GM12892 (cell line): ENCODE results near the gene IL18R1.

Experiments
- DNase-seq: peaks from one replicate; pipeline ENCODE4 v3.0.0; 2011; ENCODE audit not compliant: insufficient read length
- FAIRE-seq: peaks from 2 replicates; lab custom pipeline; 2011; peaks lifted over from hg19 to GRCh38; lab: Jason Lieb, UNC
- POLR2A ChIP-seq: IDR thresholded peaks from 2 replicates; pipeline ENCODE4 v1.6.1; 2011; ENCODE audit warnings: low read depth, low read length, control low read depth
- POLR2AphosphoS5 ChIP-seq: IDR thresholded peaks from 2 replicates; pipeline ENCODE4 v1.6.1; 2011; ENCODE audit warnings: low read depth, low read length, control low read depth
- TAF1 ChIP-seq: IDR thresholded peaks from 2 replicates; pipeline ENCODE4 v1.6.1; 2011; ENCODE audit warnings: low read depth, mild to moderate bottlenecking, control low read depth, low read length, borderline replicate concordance

The IL18R1 gene

GRCh38 chr2:102369866-102370265 lies 14.3 kb downstream of the IL18R1 start:
- no peak for DNase-seq
- no peak for FAIRE-seq
- no peak for TF ChIP-seq TAF1

- FAIRE-seq (no peak), DNase-seq (no peak)
- TF ChIP-seq POLR2AphosphoS5 = no peak
- 0 out of 2 replicates have a peak, but pooled peaks have one; percentile 25 for TF ChIP-seq POLR2A
These were observed 20.5 kb downstream of the IL18R1 start for GRCh38 chr2:102376052-102376591.

DNA sequence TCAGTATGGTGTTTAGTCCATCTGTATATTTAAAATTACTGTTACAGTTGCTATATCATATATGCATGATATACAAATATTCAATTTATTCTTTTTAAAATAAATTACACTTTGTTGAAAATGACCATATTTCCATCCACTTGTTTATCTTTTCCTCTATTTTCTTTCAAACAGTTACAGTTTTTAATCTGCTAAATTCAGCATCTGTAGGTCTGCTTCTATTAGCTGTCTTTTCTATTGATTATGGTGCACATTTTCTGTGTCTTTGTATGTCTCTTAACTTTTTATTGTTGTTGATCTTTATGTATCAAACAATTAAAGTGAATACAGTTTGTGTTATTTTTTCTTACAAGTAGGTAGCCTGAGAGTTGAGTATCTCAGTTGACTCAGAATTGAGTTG lies 28.1 kb downstream of the IL18R1 start:
- FAIRE-seq = no peak
- DNase-seq = no peak
- TF ChIP-seq POLR2AphosphoS5 (no peak), TAF1 (no peak), POLR2A (no peak)

GRCh38 chr2:102385522-102385921 lies 29.9 kb downstream of the IL18R1 start:
- FAIRE-seq = no peak
- no peak for DNase-seq
- no peak for TF ChIP-seq POLR2AphosphoS5
- no peak for TF ChIP-seq POLR2A
- no peak for TF ChIP-seq TAF1

DNA sequence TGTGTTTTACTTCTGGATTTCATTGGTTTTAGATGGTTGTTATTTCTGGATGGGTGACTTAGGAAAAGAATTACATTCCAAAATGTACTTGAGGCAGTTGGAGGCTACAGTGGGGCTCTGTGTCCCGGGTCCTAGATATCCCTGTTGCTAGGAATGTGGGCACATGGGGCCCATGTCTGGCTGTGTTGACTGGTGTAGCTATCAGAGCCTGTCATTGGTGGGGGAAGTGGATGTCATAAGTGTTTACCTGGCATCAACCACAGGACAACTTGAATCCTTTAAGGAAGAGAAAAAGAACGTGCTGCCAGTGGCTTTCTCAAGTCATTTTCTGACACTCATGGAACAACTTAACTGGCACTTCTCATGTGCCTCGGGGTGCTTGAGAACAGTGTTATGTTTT lies 30.4 kb downstream of the IL18R1 start:
- DNase-seq (no peak), FAIRE-seq (no peak)
- TF ChIP-seq TAF1 = no peak
- no peak for TF ChIP-seq POLR2A
- TF ChIP-seq POLR2AphosphoS5 = no peak

- no peak for DNase-seq
- FAIRE-seq = no peak
- TF ChIP-seq POLR2AphosphoS5 = no peak
- no peak for TF ChIP-seq POLR2A
These were observed 31.4 kb downstream of the IL18R1 start for GRCh38 chr2:102386867-102387541.

DNA sequence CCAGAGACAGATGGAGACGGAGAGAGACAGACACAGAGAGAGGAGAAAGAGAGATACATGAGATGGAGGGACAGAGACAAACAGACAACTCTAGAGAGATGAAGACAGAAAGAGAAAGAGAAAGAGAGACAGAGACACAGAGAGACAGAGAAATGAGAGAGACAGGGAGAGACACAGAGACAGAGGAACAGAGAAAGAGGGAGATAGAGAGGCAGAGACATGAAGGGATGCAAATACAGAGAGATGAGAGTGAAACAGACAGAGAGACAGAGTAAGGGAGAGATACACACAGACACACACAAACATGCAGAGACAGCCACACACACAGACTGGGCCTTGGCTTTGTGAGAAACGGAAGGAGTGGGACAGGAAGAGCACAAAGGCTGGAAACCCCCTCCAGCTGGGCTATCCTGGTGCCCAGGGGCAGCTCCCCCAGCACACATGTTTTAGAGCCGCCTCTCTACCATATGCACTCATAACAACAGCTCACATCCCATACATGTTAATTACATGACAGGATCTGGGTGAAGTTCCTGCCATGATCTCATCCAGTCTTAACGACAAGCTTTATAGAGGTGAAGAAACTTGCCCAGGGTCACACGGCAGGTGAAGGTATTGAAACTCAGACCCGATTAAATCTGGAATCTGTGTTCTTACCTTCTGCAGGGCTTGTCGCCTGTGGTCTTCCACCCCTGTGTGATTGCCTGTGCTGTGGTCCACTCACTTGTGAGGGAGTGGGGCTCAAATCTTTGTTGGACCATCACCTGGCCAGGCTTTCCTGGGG lies 32.4 kb downstream of the IL18R1 start:
- FAIRE-seq = no peak
- no peak for DNase-seq
- no peak for TF ChIP-seq POLR2AphosphoS5
- no peak for TF ChIP-seq POLR2A
- no peak for TF ChIP-seq TAF1

- FAIRE-seq = peak; percentile 17
These were observed 36.0 kb downstream of the IL18R1 start for GRCh38 chr2:102391565-102391964.

GRCh38 chr2:102392096-102392495 lies 36.5 kb downstream of the IL18R1 start:
- no peak for FAIRE-seq
- DNase-seq = no peak
- TF ChIP-seq POLR2AphosphoS5 (no peak), POLR2A (no peak), TAF1 (no peak)

More at GRCh38 chr2:102391565-102391964, 36.0 kb downstream of the IL18R1 start:
- no peak for TF ChIP-seq POLR2A
- TF ChIP-seq POLR2AphosphoS5 = no peak
- no peak for TF ChIP-seq TAF1
- DNase-seq = no peak

DNA sequence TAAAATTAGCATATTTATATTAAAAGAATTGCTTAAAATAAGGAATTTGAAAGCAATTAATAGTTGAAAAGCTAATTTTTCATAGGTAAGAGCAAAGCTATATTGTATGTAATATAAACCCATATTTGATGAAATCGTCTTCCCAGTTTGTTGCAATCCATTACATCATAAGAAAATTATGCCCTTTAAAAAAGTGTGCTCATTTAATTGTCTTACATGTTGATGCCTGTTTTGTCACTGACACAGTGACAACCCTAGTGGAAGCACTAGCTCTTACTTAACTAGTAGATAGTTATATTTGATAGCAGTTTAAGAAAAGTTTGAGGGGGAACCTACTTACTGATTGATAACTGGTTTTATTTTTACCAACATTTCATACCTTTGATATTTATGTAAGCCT lies 37.3 kb downstream of the IL18R1 start:
- FAIRE-seq = no peak
- TF ChIP-seq POLR2A (no peak), POLR2AphosphoS5 (no peak), TAF1 (no peak)
- no peak for DNase-seq

- no peak for FAIRE-seq
- TF ChIP-seq TAF1 (no peak), POLR2AphosphoS5 (no peak), POLR2A (no peak)
- DNase-seq = no peak
These were observed 40.4 kb downstream of the IL18R1 start for GRCh38 chr2:102396012-102396411.

GRCh38 chr2:102397209-102397608 lies 41.6 kb downstream of the IL18R1 start:
- TF ChIP-seq POLR2A (no peak), TAF1 (no peak), POLR2AphosphoS5 (no peak)
- DNase-seq (no peak), FAIRE-seq (no peak)
